Cardiac atrium fibroblast (primary cell): ENCODE results near the gene CXCL12. TPM values are rescaled to one million over a fixed set of nuclear protein-coding genes. Genes with fewer than 3 reads are reported as not detected.

ENCODE experiments used
- total RNA-seq: library from RNA; depleted of rRNA; stranded (reverse); fragments of >200 nt; gene quantifications from 2 replicates; pipeline ENCODE4 v1.2.3, GENCODE V29; 2015

The CXCL12 gene
- total RNA-seq: 255 and 345 TPM in 2 replicates

GRCh38 chr10:44385026-44385695 is at the start of gene CXCL12:
TSS of gene CXCL12 (minus strand) at chr10:44385097. CDS start at chr10:44385005, 92 bp downstream.

